Tibial artery (tissue), 4 donors: ENCODE data around the gene MKNK2.
"Not testable (repeated sequence)": the region's sequence is repeated elsewhere in the genome, so short reads cannot be mapped to it uniquely, and the experiment has no call there.

Experiments used
- DNase-seq, 2 donors: peaks; one replicate each; pipeline ENCODE4 v3.0.0-alpha.2; 2019
- H3K27ac ChIP-seq, 2 donors: fragments of 200-600 bp; sonication (generic) in 1 of 2; 1 replicate in 1 of 2; 2 replicates in 1 of 2; pipeline ENCODE4 v1.5.1; 2018 to 2019; ENCODE audit warnings: mild to moderate bottlenecking in 1 of 2
- H3K27me3 ChIP-seq, 2 donors: fragments of 200-600 bp; sonication (generic) in 1 of 2; one replicate each; pipeline versions ENCODE4 v1.5.1 to v1.6.0; 2016 to 2019
- H3K36me3 ChIP-seq, 3 donors: fragments of 200-600 bp; sonication (generic) in 2 of 3; one replicate each; pipeline ENCODE4 v1.5.1; 2016 to 2019; ENCODE audit warnings: mild to moderate bottlenecking in 2 of 3
- H3K4me1 ChIP-seq, 4 donors: fragments of 200-600 bp; sonication (generic) in 2 of 4; 1 replicate in 3 of 4; 2 replicates in 1 of 4; pipeline ENCODE4 v1.5.1; 2016 to 2019
- H3K4me3 ChIP-seq, 2 donors: fragments of 200-600 bp; sonication (generic) in 1 of 2; 1 replicate in 1 of 2; 2 replicates in 1 of 2; pipeline ENCODE4 v1.5.1; 2018 to 2019; ENCODE audit warnings: mild to moderate bottlenecking in 2 of 2
- H3K9me3 ChIP-seq, 3 donors: fragments of 200-600 bp; sonication (generic) in 1 of 3; one replicate each; pipeline ENCODE4 v1.5.1; 2016 to 2019
- CTCF ChIP-seq, 2 experiments: fragments of 200-600 bp in 1 of 2; fragments of 450-650 bp in 1 of 2; IDR thresholded peaks; one replicate each; pipeline ENCODE4 v1.5.1; 2017 to 2019; ENCODE audit warnings: antibody characterized with exemption in 2 of 2, mild to moderate bottlenecking in 1 of 2, moderate library complexity in 1 of 2
- intact Hi-C: fragments of 100-400 bp; cut with DNase I; formaldehyde crosslinking; loops from one replicate; pipeline ENCODE4 v1.15.0; 2023; ENCODE audit warnings: low total_unique reads

Gene MKNK2

GRCh38 chr19:2089001-2089711 is 38.1 kb upstream of the MKNK2 start:
- no peaks in the 10 kb centered on the region for H3K9me3 ChIP-seq
- H3K36me3 ChIP-seq = peaks cover 0 to 25% (median 0%) of the 10 kb centered on the region in 3 donors
- intact Hi-C loops = no loop called here
- no peak for DNase-seq
- no peak for TF ChIP-seq CTCF (IDR thresholded peaks at IDR 0.05)
- H3K27me3 ChIP-seq = no peaks in the 10 kb centered on the region
- H3K4me3 ChIP-seq = no peak overlapping the region
- peak overlapping the region; percentile 50 to 54 for H3K27ac ChIP-seq
- peaks cover 0 to 74% (median 39%) of the 10 kb centered on the region in 4 donors for H3K4me1 ChIP-seq

GRCh38 chr19:2087621-2088100 is 36.6 kb upstream of the MKNK2 start:
- peaks cover 0 to 32% (median 0%) of the 10 kb centered on the region in 3 donors for H3K36me3 ChIP-seq
- TF ChIP-seq CTCF (IDR thresholded peaks at IDR 0.05) = no peak
- no peak overlapping the region for H3K4me3 ChIP-seq
- H3K4me1 ChIP-seq = peaks cover 0 to 59% (median 38%) of the 10 kb centered on the region in 4 donors
- intact Hi-C loops = no loop called here
- no peaks in the 10 kb centered on the region for H3K27me3 ChIP-seq
- peak in 1 of 2 donors; percentile 46 for DNase-seq
- peak overlapping the region in 1 of 2 donors; percentile 22 for H3K27ac ChIP-seq
- no peaks in the 10 kb centered on the region for H3K9me3 ChIP-seq

- intact Hi-C loops, H3K4me3 ChIP-seq, H3K9me3 ChIP-seq, DNase-seq, H3K27me3 ChIP-seq: not testable (repeated sequence)
- peak overlapping the region in 1 of 2 donors; percentile 22 for H3K27ac ChIP-seq
- peaks cover 0 to 53% (median 35%) of the 10 kb centered on the region in 4 donors for H3K4me1 ChIP-seq
- H3K36me3 ChIP-seq = peaks cover 0 to 39% (median 0%) of the 10 kb centered on the region in 3 donors
These were observed 35.9 kb upstream of the MKNK2 start for GRCh38 chr19:2086695-2087620.

- Histone ChIP-seq H3K36me3 (peaks cover 0 to 52% (median 7%) of the 10 kb centered on the region in 3 donors), H3K27me3 (no peaks in the 10 kb centered on the region), H3K27ac (no peak overlapping the region), H3K4me1 (peaks cover 0 to 35% (median 19%) of the 10 kb centered on the region in 4 donors), H3K4me3 (no peak overlapping the region), H3K9me3 (no peaks in the 10 kb centered on the region)
- peak in 1 of 2 donors; percentile 65 for DNase-seq
- no peak for TF ChIP-seq CTCF (IDR thresholded peaks at IDR 0.05)
- intact Hi-C loops = no loop called here
These were observed 34.1 kb upstream of the MKNK2 start for GRCh38 chr19:2084993-2085720.

- H3K4me3 ChIP-seq = no peak overlapping the region
- no peak for TF ChIP-seq CTCF (IDR thresholded peaks at IDR 0.05)
- no peaks in the 10 kb centered on the region for H3K27me3 ChIP-seq
- H3K27ac ChIP-seq = no peak overlapping the region
- H3K9me3 ChIP-seq = no peaks in the 10 kb centered on the region
- intact Hi-C loops = no loop called here
- H3K36me3 ChIP-seq = peaks cover 9 to 63% (median 26%) of the 10 kb centered on the region in 3 donors
- DNase-seq = no peak
- peaks cover 0 to 17% (median 9%) of the 10 kb centered on the region in 4 donors for H3K4me1 ChIP-seq
These were observed 32.3 kb upstream of the MKNK2 start for GRCh38 chr19:2083174-2083854.
